T-cell (primary cell): Measurements from ENCODE around the gene FIBCD1. TPM values are rescaled to one million over a fixed set of nuclear protein-coding genes. Genes with fewer than 3 reads are reported as not detected.

Experiments used
- ATAC-seq, 4 experiments: fragments of 200-7000 bp in 3 of 4; fragments of 150-1000 bp in 1 of 4; cut with Tn5 transposase; replicated peaks in 1 of 4; 1 replicate in 3 of 4; 2 replicates in 1 of 4; pipeline ENCODE4 v1.10.0; 2021; ENCODE audit warnings: moderate library complexity in 3 of 4, mild to moderate bottlenecking in 2 of 4, moderate number of reproducible peaks in 1 of 4
- CTCF ChIA-PET, 2 donors: fragments of 300-600 bp; sonication (Branson Sonifier 250); formaldehyde crosslinking; loops; one replicate each; lab custom pipeline; 2022; ENCODE audit warnings: antibody characterized with exemption in 2 of 2; lab: Charles Lee
- POLR2A ChIA-PET, 2 donors: fragments of 300-600 bp; sonication (Branson Sonifier 250); formaldehyde crosslinking; loops; one replicate each; lab custom pipeline; 2022; ENCODE audit warnings: antibody characterized with exemption in 2 of 2; lab: Charles Lee
- DNase-seq, 35 experiments: peaks; one replicate each; pipeline versions ENCODE4 v3.0.0 to v3.0.0-alpha.2; 2013 to 2023
- H3K27ac ChIP-seq: one replicate; pipeline ENCODE4 v1.5.1; 2013; ENCODE audit warnings: low read length
- H3K27me3 ChIP-seq, 2 experiments: replicated peaks in 1 of 2; 1 replicate in 1 of 2; 2 replicates in 1 of 2; pipeline versions ENCODE4 v1.6.1 to v1.7.0; 2013; ENCODE audit warnings: low read length in 1 of 2, mixed read lengths in 1 of 2; ENCODE audit not compliant: control insufficient read depth in 2 of 2, insufficient read depth in 2 of 2; ENCODE audit errors: extremely low read depth in 1 of 2
- H3K36me3 ChIP-seq, 2 donors: 1 replicate in 1 of 2; 2 replicates in 1 of 2; pipeline versions ENCODE4 v1.6.1 to v1.7.0; 2013; ENCODE audit warnings: low read length in 1 of 2; ENCODE audit not compliant: control insufficient read depth in 2 of 2, insufficient read depth in 1 of 2; ENCODE audit errors: extremely low read depth in 1 of 2
- H3K4me1 ChIP-seq, 2 experiments: 1 replicate in 1 of 2; 2 replicates in 1 of 2; pipeline versions ENCODE4 v1.6.1 to v1.7.0; 2013; ENCODE audit warnings: low read length in 2 of 2, mixed read lengths in 1 of 2; ENCODE audit not compliant: insufficient read depth in 2 of 2, control insufficient read depth in 1 of 2; ENCODE audit errors: extremely low read depth in 1 of 2
- H3K4me3 ChIP-seq, 2 donors: 1 replicate in 1 of 2; 2 replicates in 1 of 2; pipeline versions ENCODE4 v1.5.1 to v1.7.0; 2013; ENCODE audit warnings: mild to moderate bottlenecking in 2 of 2, low read length in 1 of 2, moderate library complexity in 1 of 2; ENCODE audit not compliant: control insufficient read depth in 1 of 2; ENCODE audit errors: extremely low read depth in 1 of 2
- H3K9me3 ChIP-seq: 2 replicates; pipeline ENCODE4 v1.7.0; 2013
- H3K27ac Mint-ChIP-seq, 2 donors: one replicate each; pipeline ENCODE4 v1.8.0; 2020 to 2021; ENCODE audit warnings: mild to moderate bottlenecking in 2 of 2, mixed read lengths in 2 of 2
- H3K27me3 Mint-ChIP-seq, 2 donors: one replicate each; pipeline ENCODE4 v1.8.0; 2021 to 2022; ENCODE audit warnings: mixed read lengths in 2 of 2
- H3K36me3 Mint-ChIP-seq: one replicate; pipeline ENCODE4 v1.8.0; 2021; ENCODE audit warnings: mixed read lengths
- H3K4me1 Mint-ChIP-seq, 3 donors: one replicate each; pipeline ENCODE4 v1.8.0; 2020 to 2022; ENCODE audit warnings: mixed read lengths in 3 of 3, mild to moderate bottlenecking in 1 of 3
- H3K4me3 Mint-ChIP-seq, 3 donors: one replicate each; pipeline ENCODE4 v1.8.0; 2020 to 2022; ENCODE audit warnings: mild to moderate bottlenecking in 3 of 3, mixed read lengths in 3 of 3, moderate library complexity in 3 of 3
- H3K9me3 Mint-ChIP-seq, 3 donors: one replicate each; pipeline ENCODE4 v1.8.0; 2020 to 2022; ENCODE audit warnings: mixed read lengths in 3 of 3
- WGBS: methylation state at CpG from one replicate; pipeline ENCODE4 v1.1.5; 2013; ENCODE audit warnings: missing lambda C conversion rate; ENCODE audit not compliant: insufficient coverage; 5-methylcytosine and 5-hydroxymethylcytosine counted together
- total RNA-seq, 35 experiments: library from RNA in 6 of 35; stranded (reverse) in 6 of 35; fragments of 120-200 nt in 1 of 35; gene quantifications; one replicate each; pipeline versions ENCODE4 v1.2.1 to v1.2.4 and lab custom pipeline; 2013 to 2026

FIBCD1 gene
- not detected for total RNA-seq
- total RNA-seq (2013), result not detected
- 0 to 0.15 (median 0) reads per million in 29 experiments for total RNA-seq (lab: John Stamatoyannopoulos, UW)

DNA sequence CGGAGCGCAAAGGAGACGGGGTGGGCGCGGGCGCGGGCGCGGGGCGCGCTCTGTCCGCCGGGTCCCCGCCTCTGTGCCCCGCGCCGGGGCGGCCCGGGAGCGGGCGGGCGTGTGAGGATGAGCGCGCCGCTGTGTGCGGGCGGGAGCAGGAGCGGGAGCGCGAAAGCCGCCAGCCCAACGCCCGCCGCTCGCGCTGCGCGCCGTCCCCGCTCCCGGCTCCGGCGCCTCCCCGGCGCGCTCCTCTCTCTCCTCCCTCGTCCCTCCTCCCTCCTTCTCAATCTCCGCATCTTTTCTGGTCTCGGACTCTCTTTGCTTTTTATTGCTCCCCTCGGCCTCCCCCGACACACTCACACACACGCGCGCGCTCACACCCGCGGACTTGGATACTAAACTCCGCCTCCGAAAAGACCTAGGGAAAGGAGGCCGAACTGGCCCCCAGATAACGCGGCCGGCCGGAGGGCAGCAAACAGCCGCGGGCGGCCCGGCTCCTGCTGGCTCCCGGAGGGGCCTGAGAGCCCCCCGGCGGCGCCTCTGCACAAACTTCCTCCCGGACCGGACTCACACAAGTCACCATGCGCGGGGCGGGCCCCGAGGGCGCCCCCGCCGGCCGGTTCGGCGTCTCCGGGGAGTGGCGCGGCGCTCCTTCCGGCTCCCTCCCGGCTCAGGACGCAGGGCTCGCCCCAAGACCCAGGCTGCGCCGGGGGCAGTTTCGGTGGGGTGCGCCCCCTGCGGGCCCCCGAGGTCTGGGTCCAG lies at the start of gene FIBCD1:
FIBCD1 (minus strand) TSS at position 596 of the 753 bp plus-strand sequence. CDS start 640 bp downstream, outside the sequence.
- Histone ChIP-seq H3K36me3 (no peaks in the 10 kb centered on the region), H3K4me3 (peak within 1 kb of the TSS in 1 of 2 donors; percentile 20), H3K9me3 (no peaks in the 10 kb centered on the region), H3K4me1 (peaks cover 0 to 13% of the 10 kb centered on the region in 2 experiments), H3K27ac (no peak within 1 kb of the TSS), H3K27me3 (peaks cover 10 to 84% of the 10 kb centered on the region in 2 experiments)
- Mint-ChIP-seq H3K27me3 (peaks cover 43 to 74% of the 10 kb centered on the region in 2 donors), H3K36me3 (no peaks in the 10 kb centered on the region), H3K9me3 (no peaks in the 10 kb centered on the region), H3K27ac (no peak within 1 kb of the TSS), H3K4me1 (peaks cover 10 to 22% (median 12%) of the 10 kb centered on the region in 3 donors), H3K4me3 (peak within 1 kb of the TSS in 1 of 3 donors; percentile 52)
- ATAC-seq (no peak), DNase-seq (no peak)
- POLR2A ChIA-PET, result no interaction called here
- 1% methylated on average over 93 of the region's 98 CpGs for WGBS
- CTCF ChIA-PET, result no interaction called here

GRCh38 chr9:130988400-130988747 lies 49.3 kb upstream of the FIBCD1 start:
- ATAC-seq (no peak), DNase-seq (no peak)
- Histone ChIP-seq H3K9me3 (no peaks in the 10 kb centered on the region), H3K27ac (no peak overlapping the region), H3K27me3 (peaks cover 0 to 6% of the 10 kb centered on the region in 2 experiments), H3K4me3 (no peak overlapping the region), H3K36me3 (no peaks in the 10 kb centered on the region), H3K4me1 (no peaks in the 10 kb centered on the region)
- no peak overlapping the region for H3K27ac Mint-ChIP-seq
- no peaks in the 10 kb centered on the region for H3K4me1 Mint-ChIP-seq
- no peaks in the 10 kb centered on the region for H3K36me3 Mint-ChIP-seq
- POLR2A ChIA-PET, result no interaction called here
- CTCF ChIA-PET, result no interaction called here
- H3K9me3 Mint-ChIP-seq, result peaks cover 0 to 2% (median 0%) of the 10 kb centered on the region in 3 donors
- H3K4me3 Mint-ChIP-seq, result no peak overlapping the region
- WGBS, result no CpG with 5 or more reads among the region's 2 CpGs
- peaks cover 0 to 5% of the 10 kb centered on the region in 2 donors for H3K27me3 Mint-ChIP-seq

DNA sequence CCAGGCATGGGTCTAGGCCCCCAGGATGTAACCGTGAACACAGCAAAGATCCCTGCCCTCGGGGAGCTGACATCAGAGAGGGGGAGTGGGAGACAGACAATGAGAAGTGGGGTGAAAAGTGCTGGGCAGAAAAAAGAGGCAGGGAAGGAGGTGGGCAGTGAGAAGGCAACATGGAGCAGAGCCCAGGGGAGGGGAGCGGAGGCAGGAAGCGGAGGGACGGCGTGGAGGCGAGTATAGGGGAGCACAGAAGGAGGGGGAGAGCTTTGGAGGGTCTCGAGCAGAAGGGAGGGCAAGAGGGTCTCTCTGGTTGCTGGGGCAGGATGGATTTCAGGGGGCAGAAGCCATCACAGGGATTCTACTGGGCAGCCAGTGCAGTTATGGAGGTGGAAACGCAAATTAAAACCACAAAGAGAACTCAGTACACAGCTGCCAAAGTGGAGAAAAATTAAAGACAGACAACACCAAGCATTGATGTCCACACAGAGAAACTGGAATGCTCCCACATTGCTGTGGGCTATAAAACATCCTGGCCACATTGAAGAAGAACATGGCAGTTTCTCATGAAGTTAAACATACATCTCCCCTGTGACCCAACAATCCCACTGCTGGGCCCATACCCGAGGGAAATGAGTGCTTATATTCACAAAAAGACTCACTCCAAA lies 48.8 kb upstream of the FIBCD1 start:
- peaks cover 0 to 6% of the 10 kb centered on the region in 2 experiments for H3K27me3 ChIP-seq
- 72% methylated on average over 6 of the region's 10 CpGs for WGBS
- no peak overlapping the region for H3K27ac Mint-ChIP-seq
- peaks cover 0 to 2% (median 0%) of the 10 kb centered on the region in 3 donors for H3K9me3 Mint-ChIP-seq
- no peaks in the 10 kb centered on the region for H3K36me3 ChIP-seq
- no peak overlapping the region for H3K4me3 ChIP-seq
- no peaks in the 10 kb centered on the region for H3K4me1 Mint-ChIP-seq
- DNase-seq (no peak), ATAC-seq (no peak)
- H3K4me1 ChIP-seq, result no peaks in the 10 kb centered on the region
- ChIA-PET POLR2A (no interaction called here), CTCF (interaction anchor here in 1 of 2 donors (0.6 kb wide), 1 partner anchor 71 kb away, joined by 6 read pairs; no protein-coding TSS in a partner anchor)
- H3K9me3 ChIP-seq, result no peaks in the 10 kb centered on the region
- H3K27me3 Mint-ChIP-seq, result peaks cover 0 to 4% of the 10 kb centered on the region in 2 donors
- no peak overlapping the region for H3K27ac ChIP-seq
- no peak overlapping the region for H3K4me3 Mint-ChIP-seq
- H3K36me3 Mint-ChIP-seq, result no peaks in the 10 kb centered on the region

GRCh38 chr9:130987054-130987453 lies 48.0 kb upstream of the FIBCD1 start:
- Histone ChIP-seq H3K36me3 (no peaks in the 10 kb centered on the region), H3K4me1 (no peaks in the 10 kb centered on the region), H3K27ac (no peak overlapping the region), H3K4me3 (no peak overlapping the region), H3K9me3 (no peaks in the 10 kb centered on the region), H3K27me3 (peaks cover 0 to 7% of the 10 kb centered on the region in 2 experiments)
- ATAC-seq (no peak), DNase-seq (no peak)
- Mint-ChIP-seq H3K4me3 (no peak overlapping the region), H3K27ac (no peak overlapping the region), H3K36me3 (no peaks in the 10 kb centered on the region), H3K9me3 (peaks cover 0 to 2% (median 0%) of the 10 kb centered on the region in 3 donors), H3K27me3 (peaks cover 0 to 3% of the 10 kb centered on the region in 2 donors), H3K4me1 (no peaks in the 10 kb centered on the region)
- WGBS, result 100% methylated on average over 2 of the region's 7 CpGs
- POLR2A ChIA-PET, result no interaction called here
- CTCF ChIA-PET, result interaction anchor here in 1 of 2 donors (0.6 kb wide), 1 partner anchor 71 kb away, joined by 6 read pairs; no protein-coding TSS in a partner anchor

GRCh38 chr9:130986356-130986965 lies 47.4 kb upstream of the FIBCD1 start:
- no peak overlapping the region for H3K27ac Mint-ChIP-seq
- no peak for ATAC-seq
- no peak for DNase-seq
- no peak overlapping the region for H3K4me3 Mint-ChIP-seq
- Histone ChIP-seq H3K4me3 (no peak overlapping the region), H3K27ac (no peak overlapping the region), H3K9me3 (no peaks in the 10 kb centered on the region), H3K27me3 (peaks cover 0 to 12% of the 10 kb centered on the region in 2 experiments), H3K36me3 (no peaks in the 10 kb centered on the region), H3K4me1 (no peaks in the 10 kb centered on the region)
- H3K4me1 Mint-ChIP-seq, result no peaks in the 10 kb centered on the region
- peaks cover 0 to 4% of the 10 kb centered on the region in 2 donors for H3K27me3 Mint-ChIP-seq
- H3K36me3 Mint-ChIP-seq, result no peaks in the 10 kb centered on the region
- WGBS, result 79% methylated on average over 17 of the region's 24 CpGs
- POLR2A ChIA-PET, result no interaction called here
- CTCF ChIA-PET, result no interaction called here
- peaks cover 0 to 2% (median 0%) of the 10 kb centered on the region in 3 donors for H3K9me3 Mint-ChIP-seq

GRCh38 chr9:130985606-130986162 lies 46.6 kb upstream of the FIBCD1 start:
- no peaks in the 10 kb centered on the region for H3K4me1 Mint-ChIP-seq
- H3K36me3 ChIP-seq, result no peaks in the 10 kb centered on the region
- ChIA-PET CTCF (no interaction called here), POLR2A (no interaction called here)
- ATAC-seq, result no peak
- no peaks in the 10 kb centered on the region for H3K9me3 ChIP-seq
- H3K4me1 ChIP-seq, result no peaks in the 10 kb centered on the region
- H3K27ac Mint-ChIP-seq, result no peak overlapping the region
- no peak for DNase-seq
- no peak overlapping the region for H3K4me3 Mint-ChIP-seq
- no peaks in the 10 kb centered on the region for H3K36me3 Mint-ChIP-seq
- H3K4me3 ChIP-seq, result no peak overlapping the region
- H3K9me3 Mint-ChIP-seq, result peaks cover 0 to 2% (median 0%) of the 10 kb centered on the region in 3 donors
- WGBS, result 74% methylated on average over 3 of the region's 5 CpGs
- no peak overlapping the region for H3K27ac ChIP-seq
- peaks cover 0 to 16% of the 10 kb centered on the region in 2 experiments for H3K27me3 ChIP-seq
- H3K27me3 Mint-ChIP-seq, result peaks cover 0 to 4% of the 10 kb centered on the region in 2 donors
